Esophagus squamous epithelium (tissue), 5 donors: ENCODE data around the gene ARHGAP45. TPM values are rescaled to one million over a fixed set of nuclear protein-coding genes. Genes with fewer than 3 reads are reported as not detected.
"Not testable (repeated sequence)": the region's sequence is repeated elsewhere in the genome, so short reads cannot be mapped to it uniquely, and the experiment has no call there.

Experiments
- DNase-seq: peaks from one replicate; lab custom pipeline; 2025; lab: John Stamatoyannopoulos, UW
- H3K27ac ChIP-seq, 4 donors: fragments of 200-600 bp; sonication (generic); one replicate each; pipeline ENCODE4 v1.5.1; 2016 to 2019; ENCODE audit warnings: mild to moderate bottlenecking in 1 of 4
- H3K27me3 ChIP-seq, 4 donors: fragments of 200-600 bp; sonication (generic); 1 replicate in 3 of 4; 2 replicates in 1 of 4; pipeline versions ENCODE4 v1.5.1 to v1.6.0; 2017 to 2021; ENCODE audit warnings: antibody characterized with exemption in 1 of 4
- H3K36me3 ChIP-seq, 3 donors: fragments of 200-600 bp; sonication (generic); one replicate each; pipeline ENCODE4 v1.5.1; 2016 to 2019
- H3K4me1 ChIP-seq, 3 donors: fragments of 200-600 bp; sonication (generic); one replicate each; pipeline ENCODE4 v1.5.1; 2017 to 2019
- H3K4me3 ChIP-seq, 4 donors: fragments of 200-600 bp; sonication (generic); 1 replicate in 3 of 4; 2 replicates in 1 of 4; pipeline ENCODE4 v1.5.1; 2016 to 2019; ENCODE audit warnings: mild to moderate bottlenecking in 2 of 4, moderate library complexity in 1 of 4
- H3K9me3 ChIP-seq, 3 donors: fragments of 200-600 bp; sonication (generic); one replicate each; pipeline ENCODE4 v1.5.1; 2016 to 2019
- CTCF ChIP-seq, 6 experiments: fragments of 450-650 bp in 4 of 6; fragments of 200-600 bp in 2 of 6; sonication (generic) in 2 of 6; IDR thresholded peaks; one replicate each; pipeline ENCODE4 v1.5.1; 2016 to 2019; ENCODE audit warnings: antibody characterized with exemption in 6 of 6, mild to moderate bottlenecking in 4 of 6, moderate library complexity in 4 of 6
- POLR2A ChIP-seq, 4 donors: fragments of 450-650 bp; IDR thresholded peaks; one replicate each; pipeline ENCODE4 v1.6.1; 2017; ENCODE audit warnings: antibody characterized with exemption in 4 of 4, mild to moderate bottlenecking in 4 of 4, moderate library complexity in 3 of 4
- WGBS, 2 donors: methylation state at CpG; one replicate each; pipeline ENCODE4 v1.1.5; 2018; 5-methylcytosine and 5-hydroxymethylcytosine counted together
- intact Hi-C: fragments of 100-400 bp; cut with DNase I; formaldehyde crosslinking; loops from one replicate; pipeline ENCODE4 v1.15.0; 2022
- total RNA-seq, 4 donors: library from RNA; depleted of rRNA; stranded (reverse); fragments of >200 nt; gene quantifications; one replicate each; pipeline ENCODE4 v1.1.0, GENCODE V29; 2016
- donor health status: DM: yes; HTN: yes; CAD: no.

Gene ARHGAP45
- total RNA-seq, 4 donors from 2014 or later = 8.2 to 39.3 (median 12.5) TPM

DNA sequence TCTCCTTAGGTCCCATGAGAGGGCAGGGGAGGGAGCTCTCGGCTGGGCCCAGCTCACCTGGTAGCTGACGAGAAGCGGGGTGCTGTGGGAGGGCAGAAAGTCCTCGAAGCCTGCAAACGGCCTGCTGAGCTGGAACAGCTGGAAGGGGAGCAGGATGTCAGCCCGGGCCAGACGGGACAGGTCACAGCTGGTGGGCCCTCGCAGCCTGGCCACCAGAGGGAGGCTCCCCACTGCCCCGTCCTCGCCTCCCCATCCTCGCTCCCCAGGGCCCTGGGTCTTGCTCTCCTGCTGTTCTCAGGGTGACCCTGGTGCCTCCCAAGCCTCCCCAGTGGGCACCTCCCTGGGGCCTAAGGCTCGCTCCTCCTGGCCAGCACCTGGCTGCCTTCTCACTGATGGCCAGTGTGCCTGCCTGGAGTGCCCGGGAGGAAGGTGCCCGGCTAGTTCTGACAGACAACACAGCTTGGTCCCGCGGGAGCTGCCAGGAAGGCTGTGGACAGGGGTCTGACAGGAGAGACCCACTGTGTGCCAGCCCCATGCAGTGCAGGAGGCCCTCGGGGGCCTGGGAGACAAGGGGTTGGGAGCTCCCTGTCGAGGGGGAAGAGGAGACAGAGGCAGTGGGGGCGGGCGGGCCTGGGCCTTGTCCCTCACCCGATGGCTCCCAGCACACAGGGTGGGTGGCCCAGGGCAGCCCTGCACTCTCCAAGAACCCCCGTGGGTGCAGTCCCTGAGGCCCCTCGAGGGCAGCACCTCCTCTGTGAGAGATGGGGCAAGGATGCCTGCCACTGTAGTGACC, 57.1 kb downstream of the ARHGAP45 start:
- H3K27ac ChIP-seq = peak overlapping the region; percentile 4 to 47 (median 36)
- WGBS, 2 donors = 76% methylated on average over 5 of the region's 23 CpGs; no CpG with 5 or more reads in 1 of the 2 donors
- peaks cover 71 to 96% (median 75%) of the 10 kb centered on the region in 3 donors for H3K36me3 ChIP-seq
- TF ChIP-seq CTCF (IDR thresholded peaks at IDR 0.05) (no peak), POLR2A (IDR thresholded peaks at IDR 0.05) (no peak)
- no peak overlapping the region for H3K4me3 ChIP-seq
- DNase-seq = no peak
- intact Hi-C loops = no loop called here
- no peaks in the 10 kb centered on the region for H3K9me3 ChIP-seq
- peaks cover 22 to 65% (median 42%) of the 10 kb centered on the region in 3 donors for H3K4me1 ChIP-seq
- H3K27me3 ChIP-seq = no peaks in the 10 kb centered on the region

GRCh38 chr19:1125601-1126467, 58.9 kb downstream of the ARHGAP45 start:
- Histone ChIP-seq H3K4me1 (peaks cover 40 to 82% (median 60%) of the 10 kb centered on the region in 3 donors), H3K27me3 (no peaks in the 10 kb centered on the region), H3K4me3 (no peak overlapping the region), H3K36me3 (peaks cover 53 to 90% (median 57%) of the 10 kb centered on the region in 3 donors), H3K27ac (peak overlapping the region; percentile 40 to 64 (median 56)), H3K9me3 (no peaks in the 10 kb centered on the region)
- intact Hi-C loops = no loop called here
- TF ChIP-seq POLR2A (IDR thresholded peaks at IDR 0.05) = no peak
- TF ChIP-seq CTCF (IDR thresholded peaks at IDR 0.05) = no peak
- 62 to 71% methylated on average over 30 to 33 of the region's 33 CpGs for WGBS, 2 donors
- DNase-seq = no peak

GRCh38 chr19:1126984-1127760, 60.2 kb downstream of the ARHGAP45 start:
- TF ChIP-seq CTCF (IDR thresholded peaks at IDR 0.05) (no peak), POLR2A (IDR thresholded peaks at IDR 0.05) (no peak)
- no peak for DNase-seq
- H3K36me3 ChIP-seq = peaks cover 40 to 77% (median 44%) of the 10 kb centered on the region in 3 donors
- peaks cover 49 to 96% (median 63%) of the 10 kb centered on the region in 3 donors for H3K4me1 ChIP-seq
- peak overlapping the region; percentile 40 to 64 (median 56) for H3K27ac ChIP-seq
- 77 to 92% methylated on average over 10 to 15 of the region's 33 CpGs for WGBS, 2 donors
- intact Hi-C loops = no loop called here
- no peaks in the 10 kb centered on the region for H3K27me3 ChIP-seq
- no peaks in the 10 kb centered on the region for H3K9me3 ChIP-seq
- no peak overlapping the region for H3K4me3 ChIP-seq

DNA sequence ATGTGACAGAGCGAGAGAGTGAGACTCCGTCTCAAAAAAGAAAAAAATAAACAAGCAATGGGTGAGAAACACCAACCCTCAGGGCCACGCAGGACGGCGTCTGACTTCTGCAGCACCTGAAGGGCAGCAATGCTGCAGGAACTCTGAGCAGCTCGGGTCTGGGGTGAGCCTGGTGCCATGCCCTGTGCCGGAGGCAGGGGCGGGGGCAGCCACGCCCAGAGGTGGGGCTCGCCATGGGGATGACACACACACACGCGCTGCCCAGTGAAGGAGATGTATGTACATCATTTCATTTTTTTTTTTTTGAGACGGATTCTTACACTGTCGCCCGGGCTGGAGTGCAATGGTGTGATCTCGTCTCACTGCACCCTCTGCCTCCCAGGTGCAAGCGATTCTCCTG, 61.1 kb downstream of the ARHGAP45 start:
- H3K4me1 ChIP-seq = peaks cover 57 to 99% (median 71%) of the 10 kb centered on the region in 3 donors
- H3K4me3 ChIP-seq = no peak overlapping the region
- WGBS, 2 donors = 42 to 57% methylated on average over 17 of the region's 17 CpGs
- no peak for TF ChIP-seq CTCF (IDR thresholded peaks at IDR 0.05)
- TF ChIP-seq POLR2A (IDR thresholded peaks at IDR 0.05) = no peak
- no peak for DNase-seq
- H3K9me3 ChIP-seq = no peaks in the 10 kb centered on the region
- H3K36me3 ChIP-seq = peaks cover 31 to 68% (median 34%) of the 10 kb centered on the region in 3 donors
- H3K27me3 ChIP-seq = no peaks in the 10 kb centered on the region
- intact Hi-C loops = no loop called here
- peak overlapping the region; percentile 10 to 60 (median 36) for H3K27ac ChIP-seq

DNA sequence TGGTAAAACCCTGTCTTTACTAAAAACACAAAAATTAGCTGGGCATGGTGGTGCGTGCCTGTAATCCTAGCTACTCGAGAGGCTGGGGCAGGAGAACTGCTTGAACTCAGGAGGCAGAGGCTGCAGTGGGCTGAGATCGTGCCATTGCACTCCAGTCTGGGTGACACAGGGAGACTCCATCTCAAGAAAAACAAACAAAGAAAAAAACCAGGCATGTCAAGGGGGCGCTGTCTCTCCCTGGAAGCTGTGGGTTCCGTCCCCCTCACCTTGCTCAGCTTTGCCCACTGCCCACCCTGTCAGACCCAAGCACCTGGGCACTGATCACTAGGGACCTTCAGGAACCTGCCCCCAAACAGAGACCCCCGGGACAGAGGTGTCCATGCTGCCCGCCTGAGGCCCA, 62.1 kb downstream of the ARHGAP45 start:
- intact Hi-C loops, H3K27me3 ChIP-seq, H3K9me3 ChIP-seq, DNase-seq: not testable (repeated sequence)
- Histone ChIP-seq H3K4me1 (peaks cover 54 to 99% (median 71%) of the 10 kb centered on the region in 3 donors), H3K36me3 (peaks cover 21 to 64% (median 25%) of the 10 kb centered on the region in 3 donors), H3K4me3 (peak overlapping the region in 1 of 4 donors; percentile 84), H3K27ac (peak overlapping the region in 3 of 4 donors; percentile 14 to 93 (median 60))
- 87 to 92% methylated on average over 5 to 7 of the region's 7 CpGs for WGBS, 2 donors
